Measurements from ENCODE around the gene CPO.
"Not testable (repeated sequence)": the region's sequence is repeated elsewhere in the genome, so short reads cannot be mapped to it uniquely, and the experiment has no call there.

CPO gene

GRCh38 chr2:206939340-206939739 is at the start of gene CPO:
Gene CPO (plus strand): TSS chr2:206939518. CDS start chr2:206939600, 82 bp downstream.
- DNase-seq, result no peak

GRCh38 chr2:206890179-206890578 is 49.1 kb upstream of the CPO start:
- no peak for DNase-seq

GRCh38 chr2:206890926-206891325 is 48.4 kb upstream of the CPO start:
- DNase-seq, result no peak

GRCh38 chr2:206915121-206915520 is 24.2 kb upstream of the CPO start:
- DNase-seq, result no peak

GRCh38 chr2:206918263-206918662 is 21.1 kb upstream of the CPO start:
- no peak for DNase-seq

GRCh38 chr2:206920310-206920709 is 19.0 kb upstream of the CPO start:
- no peak for DNase-seq

- DNase-seq, result no peak
These were observed 18.4 kb upstream of the CPO start for GRCh38 chr2:206920951-206921350.

- no peak for DNase-seq
These were observed 17.8 kb upstream of the CPO start for GRCh38 chr2:206921529-206921928.

GRCh38 chr2:206935991-206936842 is 3.1 kb upstream of the CPO start:
- no peak for DNase-seq

- DNase-seq, result no peak
These were observed 2.5 kb upstream of the CPO start for GRCh38 chr2:206936843-206937230.

- no peak for DNase-seq
These were observed 1.8 kb upstream of the CPO start for GRCh38 chr2:206937555-206937954.

GRCh38 chr2:206940546-206940945 is 1.2 kb downstream of the CPO start:
- DNase-seq, result no peak

- no peak for DNase-seq
These were observed 3.5 kb downstream of the CPO start for GRCh38 chr2:206942592-206943478.

GRCh38 chr2:206953404-206953803 is 14.1 kb downstream of the CPO start:
- DNase-seq, result not testable (repeated sequence)

GRCh38 chr2:206955253-206955652 is 15.9 kb downstream of the CPO start:
- DNase-seq, result no peak

- DNase-seq, result no peak
These were observed 18.9 kb downstream of the CPO start for GRCh38 chr2:206958261-206958660.

GRCh38 chr2:206962966-206963365 is 23.6 kb downstream of the CPO start:
- peak in 8 of 56 donors; percentile 1 to 21 (median 3) for DNase-seq

GRCh38 chr2:206968134-206969086 is 29.1 kb downstream of the CPO start:
- no peak for DNase-seq

GRCh38 chr2:206969192-206969591 is 29.9 kb downstream of the CPO start:
- DNase-seq, result no peak

- no peak for DNase-seq
These were observed 31.5 kb downstream of the CPO start for GRCh38 chr2:206970589-206971360.
